GM18499 (cell line): ENCODE measurements around the gene GABRG1.

ENCODE experiments used
- ATAC-seq: cut with Tn5 transposase; IDR thresholded peaks from one replicate; pipeline ENCODE4 v1.9.1; 2021; ENCODE audit warnings: moderate number of reproducible peaks; ENCODE audit not compliant: insufficient read depth, unreplicated experiment

GABRG1 gene

DNA sequence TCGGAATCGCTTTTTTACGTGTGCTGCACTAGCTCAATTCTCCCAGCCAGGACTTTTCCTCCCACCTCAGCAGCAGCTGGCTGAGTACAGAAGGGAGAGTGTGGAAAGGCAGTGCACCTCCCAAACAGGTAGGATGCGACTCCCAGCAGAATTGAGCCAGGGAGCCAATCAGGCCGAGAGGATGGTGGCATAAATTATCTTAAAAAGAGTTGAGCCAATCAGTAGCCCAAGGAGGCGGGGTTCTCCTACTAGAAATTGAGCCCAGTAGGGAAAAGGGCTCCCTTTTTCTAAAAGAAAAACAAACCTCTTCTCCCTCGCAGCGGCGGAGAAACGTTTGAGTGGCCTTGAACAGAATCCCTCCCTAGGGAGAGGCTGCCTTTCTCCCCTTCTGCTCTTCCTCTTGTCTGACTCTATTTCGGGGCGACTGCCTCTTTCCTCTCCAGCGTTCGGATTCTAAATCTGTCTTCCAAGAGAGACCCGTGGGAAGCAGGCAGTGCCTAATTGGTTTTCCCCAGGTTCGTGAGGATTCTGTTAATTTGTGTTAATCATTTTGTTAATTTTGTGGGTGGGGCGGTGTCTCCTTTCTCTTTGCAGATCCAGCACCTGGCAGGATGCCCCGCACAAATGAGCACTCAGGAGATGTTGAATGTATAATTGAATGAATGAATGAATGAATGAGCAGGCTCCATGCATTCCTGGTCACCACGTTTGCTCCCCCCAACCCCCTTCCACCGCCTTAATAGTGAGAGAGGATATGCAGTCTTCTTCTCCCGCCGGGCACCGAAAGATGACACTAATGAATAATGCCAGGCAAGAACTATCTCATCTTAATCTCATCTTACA lies at the start of gene GABRG1:
GABRG1 (minus strand) TSS at position 142 of the 843 bp plus-strand sequence; CDS start at position 1, 141 bp downstream.
- no peak for ATAC-seq

DNA sequence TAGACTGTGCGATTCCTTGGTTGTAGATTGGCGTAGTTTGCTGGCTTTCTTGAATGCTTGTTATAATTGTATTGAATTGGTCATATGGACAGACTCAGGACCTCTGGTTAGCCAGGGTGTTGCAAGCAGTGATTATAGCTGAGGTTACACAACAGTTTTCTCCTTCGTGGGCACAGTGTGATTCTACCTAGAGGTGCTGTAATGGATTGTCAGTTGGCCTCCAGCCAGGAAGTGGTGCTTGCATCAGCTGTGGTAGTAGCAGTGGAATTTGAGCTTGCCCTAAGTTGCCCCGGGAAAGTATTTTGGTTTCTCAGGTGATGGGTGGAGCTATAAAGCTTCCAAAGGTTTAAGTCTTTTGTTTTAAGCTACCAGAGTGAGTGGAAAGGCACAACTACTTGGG lies 23.1 kb upstream of the GABRG1 start:
- no peak for ATAC-seq

DNA sequence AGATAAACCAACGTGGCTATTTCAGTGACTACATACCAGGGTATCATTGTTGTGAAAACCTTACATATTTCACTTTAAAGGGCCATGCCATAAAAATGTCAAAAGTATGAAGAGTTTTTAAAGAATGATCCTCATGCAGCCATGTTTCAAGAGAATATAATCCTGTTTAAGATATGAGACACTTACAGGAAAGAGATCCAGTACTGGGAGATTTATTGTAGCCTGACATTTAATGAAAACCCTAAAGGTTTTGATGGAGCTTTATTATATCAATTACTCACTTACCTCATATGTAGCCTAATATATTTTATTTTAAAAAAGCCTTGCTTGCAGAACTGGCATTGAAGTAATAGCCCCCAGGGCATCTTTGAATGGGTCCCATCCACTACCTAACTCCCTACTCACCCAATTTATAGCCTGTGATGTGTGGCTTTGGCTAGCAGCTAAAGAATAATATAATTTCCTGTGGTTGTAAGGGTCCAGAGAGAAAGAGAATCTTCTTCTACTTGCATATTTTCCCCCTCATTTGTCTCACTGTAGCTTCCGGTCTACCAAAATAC lies 7.7 kb upstream of the GABRG1 start:
- ATAC-seq: no peak

DNA sequence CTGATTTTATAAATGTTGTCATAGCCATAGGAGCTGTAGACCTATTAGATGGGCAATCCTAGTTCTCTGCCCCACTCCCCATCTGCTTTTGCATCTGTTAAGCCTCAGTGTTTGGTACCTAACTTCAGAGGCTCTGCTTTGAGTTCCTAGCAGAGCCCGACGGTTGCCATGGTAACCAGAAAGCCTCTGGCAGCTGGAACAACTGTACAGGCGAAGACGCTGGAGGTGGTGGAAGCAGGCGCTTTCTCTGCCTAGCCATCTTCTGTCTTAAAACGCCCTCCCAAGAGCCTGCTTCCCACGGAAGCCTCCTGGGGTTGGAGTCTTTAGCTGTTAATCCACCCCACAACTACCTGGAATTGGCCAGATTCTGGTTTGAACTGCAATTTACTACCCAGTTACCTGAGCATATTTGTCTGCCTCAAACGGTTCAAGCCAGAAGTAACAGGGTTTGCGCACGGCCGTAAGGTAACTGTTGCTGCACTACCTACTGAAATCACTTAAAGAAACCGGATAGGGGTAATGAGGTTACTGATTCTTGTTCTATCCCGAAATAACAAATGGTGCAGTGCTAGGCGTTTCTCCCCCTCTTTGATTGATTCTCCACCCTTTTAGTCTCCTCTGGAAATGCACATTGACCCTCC lies 1.0 kb upstream of the GABRG1 start:
- ATAC-seq: no peak

DNA sequence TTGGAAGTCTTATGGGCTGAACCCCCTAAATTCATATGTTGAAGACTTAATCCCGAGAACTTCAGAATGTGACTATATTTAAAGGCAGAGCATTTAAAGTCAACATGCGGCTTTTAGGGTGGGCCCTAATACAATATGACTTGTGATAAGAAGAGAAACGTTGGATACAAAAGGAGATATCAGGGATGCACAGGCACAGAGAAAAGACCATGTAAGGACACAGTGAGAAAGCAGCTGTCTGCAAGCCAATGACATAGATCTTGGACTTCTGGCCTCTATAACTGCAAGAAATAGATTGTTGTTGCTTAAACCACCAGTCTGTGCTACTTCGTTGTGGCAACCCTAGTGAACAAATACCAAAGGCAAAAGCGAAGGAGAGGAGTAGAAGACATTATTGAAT lies 42.2 kb downstream of the GABRG1 start:
- ATAC-seq: no peak

DNA sequence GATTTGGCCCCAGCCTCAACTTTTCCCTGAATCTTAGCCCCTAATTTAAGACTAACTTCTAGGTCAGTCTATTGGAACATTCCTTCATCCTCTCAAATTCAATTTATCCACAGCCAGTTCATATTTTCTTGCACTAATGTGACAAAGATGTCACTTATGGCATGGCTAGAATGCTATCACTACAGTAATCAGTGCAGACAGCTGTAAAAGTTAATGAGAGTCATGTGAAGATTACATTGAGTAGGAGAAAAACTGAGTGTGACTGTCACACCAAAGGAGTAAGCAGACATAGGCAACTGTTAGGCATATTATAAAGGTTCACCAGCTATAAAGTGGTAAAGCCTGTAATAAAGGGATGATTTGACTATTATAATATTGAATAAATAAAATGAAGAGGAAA lies 42.6 kb downstream of the GABRG1 start:
- ATAC-seq: no peak

DNA sequence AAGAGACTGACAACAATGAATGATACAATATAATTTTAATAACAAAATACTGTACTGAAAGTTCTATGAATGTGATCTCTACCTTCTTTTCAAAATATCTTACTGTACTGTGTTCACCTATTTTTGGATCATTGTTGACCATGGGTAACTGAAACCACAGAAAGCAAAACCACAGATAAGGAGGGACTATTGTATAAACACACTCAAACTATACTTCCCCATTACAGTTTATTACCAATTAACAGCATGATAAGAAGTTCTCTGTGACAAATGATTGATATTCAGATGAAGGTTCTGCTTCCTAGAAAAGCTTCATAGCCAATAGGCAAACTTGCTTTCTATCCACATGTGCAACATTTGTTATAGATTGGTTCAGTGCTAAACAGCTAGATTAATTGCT lies 50.1 kb downstream of the GABRG1 start:
- ATAC-seq: no peak

DNA sequence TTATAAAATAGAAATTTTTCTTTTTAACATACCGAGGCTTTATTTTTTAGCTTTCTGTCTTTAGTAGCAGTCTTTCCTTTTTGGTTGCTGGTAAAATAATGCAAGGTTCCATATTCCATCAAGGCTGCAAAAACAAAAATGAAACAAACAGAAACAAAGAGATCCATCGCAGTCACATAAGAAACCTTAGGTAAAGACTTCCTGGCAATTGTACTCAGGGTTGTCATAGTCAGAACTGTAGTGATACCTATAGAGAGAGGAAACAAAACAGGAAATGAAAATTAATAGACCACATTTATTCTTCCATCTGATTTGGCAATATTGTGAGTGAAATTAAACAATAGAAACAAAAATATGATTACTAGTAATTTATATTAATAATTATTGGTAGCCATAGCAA lies 72.5 kb downstream of the GABRG1 start:
- no peak for ATAC-seq

DNA sequence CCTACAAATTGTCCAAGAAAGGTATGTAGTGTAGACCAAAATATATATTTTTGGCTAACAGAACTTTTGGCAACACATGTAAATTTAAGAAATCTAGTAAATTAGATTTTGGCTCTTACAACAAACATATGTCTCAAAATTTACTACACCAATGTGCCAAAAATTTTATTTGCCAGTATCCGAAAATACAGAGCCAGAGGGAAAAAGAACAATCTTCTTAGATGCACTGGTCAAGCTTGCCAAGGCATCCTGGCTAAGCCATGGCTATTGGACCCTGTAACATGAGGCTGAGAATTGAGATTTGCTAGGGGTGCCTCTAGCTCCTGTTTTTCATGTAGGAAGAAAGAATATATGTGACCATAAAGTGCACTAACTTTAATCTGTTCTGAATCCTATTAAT lies 91.8 kb downstream of the GABRG1 start:
- ATAC-seq: no peak

DNA sequence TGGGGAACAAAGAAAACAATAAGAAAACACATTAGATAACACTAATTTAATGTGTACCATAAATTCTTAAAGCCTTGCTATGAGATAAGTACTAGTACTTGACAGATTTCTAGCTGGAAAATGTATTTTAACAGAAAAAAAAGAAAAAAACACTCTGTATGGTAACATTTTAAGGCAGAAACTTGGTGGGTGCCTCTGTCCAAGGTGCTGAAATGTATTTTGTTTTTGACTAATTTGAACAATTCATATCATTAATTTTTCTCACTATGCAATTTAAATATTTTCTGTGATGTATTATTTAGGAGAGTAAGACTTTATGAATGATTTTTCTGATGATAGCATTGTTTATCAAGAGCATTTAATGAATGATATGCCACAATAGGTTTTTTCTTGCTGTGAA lies 107.5 kb downstream of the GABRG1 start:
- ATAC-seq: no peak

DNA sequence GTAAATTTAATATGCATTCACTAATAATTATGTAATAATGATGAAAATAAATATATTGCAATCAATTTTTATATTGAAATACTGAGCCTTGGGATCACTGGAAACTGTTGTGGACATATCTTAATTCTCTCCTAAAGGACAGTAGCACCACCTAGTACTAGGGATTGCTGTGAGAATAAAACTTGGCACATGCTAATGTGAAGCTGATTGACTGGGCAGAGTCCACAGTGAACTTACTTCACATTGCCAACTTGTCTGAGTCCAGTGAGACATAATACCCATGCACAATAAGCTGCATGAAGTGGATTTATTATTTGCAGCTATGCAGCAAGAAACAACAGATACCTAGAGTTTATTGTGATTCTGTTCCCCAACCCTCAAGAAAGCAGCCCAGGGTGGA lies 131.1 kb downstream of the GABRG1 start:
- no peak for ATAC-seq

DNA sequence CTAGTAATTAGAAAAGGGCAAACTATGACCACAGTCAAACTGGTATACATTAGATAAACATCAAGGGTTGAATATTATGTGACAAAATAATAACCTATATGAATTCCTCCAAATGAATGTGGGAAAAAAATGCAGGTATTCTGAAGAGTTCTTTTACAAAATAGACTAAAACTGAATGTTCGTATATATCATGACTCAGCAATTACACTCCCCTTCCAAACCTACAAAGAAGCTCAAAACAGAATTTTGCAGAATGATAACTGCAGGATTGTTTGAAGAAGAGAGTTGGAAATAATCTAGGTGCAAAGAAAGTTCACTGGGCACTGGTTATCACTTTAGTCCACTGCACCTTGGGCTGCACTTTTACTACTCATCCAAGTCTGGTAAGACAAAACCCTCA lies 134.1 kb downstream of the GABRG1 start:
- no peak for ATAC-seq

DNA sequence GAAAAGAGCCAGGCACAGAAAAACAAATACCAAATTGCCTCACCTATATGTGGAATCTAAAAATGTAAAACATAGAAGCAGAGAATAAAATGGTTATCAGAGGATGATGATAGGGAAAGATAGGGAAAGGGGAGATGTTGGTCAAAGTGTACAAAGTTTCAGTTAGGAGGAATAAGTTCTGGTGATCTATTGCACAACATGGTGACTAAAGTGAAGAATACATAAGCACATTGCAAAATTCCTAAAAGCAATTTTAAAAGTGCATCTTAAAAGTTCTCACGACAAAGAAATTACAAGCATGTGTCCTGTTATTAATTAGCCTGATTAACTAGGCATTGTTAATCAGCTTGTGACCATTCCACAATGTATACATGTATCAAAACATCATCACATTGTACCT lies 136.0 kb downstream of the GABRG1 start:
- ATAC-seq: no peak
